GM18526 (cell line): ENCODE data around the gene STAG3.
"Not testable (repeated sequence)": the region's sequence is repeated elsewhere in the genome, so short reads cannot be mapped to it uniquely, and the experiment has no call there.

ENCODE experiments used
- POLR2A ChIP-seq: IDR thresholded peaks from 3 replicates; pipeline ENCODE4 v1.6.1; 2011; ENCODE audit not compliant: insufficient read length; ENCODE audit errors: extremely low read depth

STAG3 gene

DNA sequence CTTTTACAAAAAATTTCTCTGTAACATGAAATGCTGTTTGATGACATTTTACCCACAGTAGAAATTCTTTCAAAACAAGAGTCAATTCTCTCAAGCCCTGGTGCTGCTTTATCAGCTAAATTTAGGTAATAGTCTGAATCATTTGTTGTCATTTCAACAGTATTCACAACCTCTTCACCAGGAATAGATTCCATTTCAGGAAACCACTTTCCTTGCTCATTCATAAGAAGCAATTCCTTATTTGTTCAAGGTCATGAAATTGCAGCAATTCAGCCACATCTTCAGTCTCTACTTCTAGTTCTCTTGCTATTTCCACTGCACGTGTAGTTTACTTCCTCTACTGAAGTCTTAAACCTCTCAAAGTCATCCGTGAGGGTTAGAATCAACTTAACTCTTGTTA, 14.1 kb downstream of the STAG3 start:
- TF ChIP-seq POLR2A = no peak

DNA sequence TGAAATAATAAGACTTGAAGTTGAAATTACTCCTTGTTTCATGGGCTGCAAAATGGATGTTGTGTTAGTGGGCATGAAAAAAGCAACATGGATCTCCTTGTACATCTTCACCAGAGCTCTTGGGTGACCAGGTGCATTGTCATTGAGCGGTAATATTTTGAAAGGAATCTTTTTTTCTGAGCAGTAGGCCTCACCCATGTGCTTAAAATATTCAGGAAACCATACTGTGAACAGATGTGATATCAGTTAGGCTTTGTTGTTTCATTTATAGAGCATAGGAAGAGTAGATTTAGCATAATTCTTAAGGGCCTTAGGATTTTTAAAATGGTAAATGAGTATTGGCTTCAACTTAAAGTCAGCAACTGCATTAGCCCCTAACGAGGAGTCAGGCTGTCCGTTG, 15.3 kb downstream of the STAG3 start:
- TF ChIP-seq POLR2A = no peak

DNA sequence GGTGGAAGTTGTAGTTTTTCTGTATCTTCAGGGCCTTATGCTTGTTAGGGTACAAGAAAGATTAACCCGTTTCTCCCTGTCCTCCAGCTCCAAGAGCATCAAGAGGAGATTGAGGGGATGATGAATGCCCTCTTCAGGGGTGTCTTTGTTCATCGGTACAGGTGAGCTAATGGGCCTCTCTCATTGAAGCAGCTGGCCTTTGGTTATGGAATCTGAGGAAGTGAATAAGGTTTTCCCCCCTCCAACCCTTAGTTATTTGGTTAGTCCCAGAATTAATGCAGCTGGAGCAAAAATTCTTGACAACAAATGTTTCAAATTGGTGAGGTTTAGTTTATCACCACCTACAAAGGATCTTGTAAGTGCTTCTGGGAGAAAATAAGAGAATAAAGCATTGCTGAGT, 17.5 kb downstream of the STAG3 start:
- no peak for TF ChIP-seq POLR2A

DNA sequence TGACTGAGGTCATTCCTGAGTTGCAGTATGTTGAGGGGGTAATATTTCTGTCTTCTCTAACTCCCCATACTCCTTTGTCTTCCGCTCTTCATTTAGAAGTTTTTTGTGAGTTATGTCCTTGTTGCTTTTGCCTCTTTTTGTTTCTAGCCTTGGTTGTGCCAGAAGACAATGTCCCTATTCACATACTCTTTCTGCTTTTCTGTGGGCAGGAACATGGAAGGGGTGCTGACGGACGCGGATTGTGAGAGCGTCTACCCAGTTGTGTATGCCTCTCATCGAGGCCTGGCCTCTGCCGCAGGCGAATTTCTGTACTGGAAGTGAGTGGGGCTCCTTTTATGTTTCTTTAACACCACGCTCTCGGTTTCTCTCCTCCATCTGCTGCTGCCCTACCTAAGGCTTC, 20.5 kb downstream of the STAG3 start:
- TF ChIP-seq POLR2A = no peak

DNA sequence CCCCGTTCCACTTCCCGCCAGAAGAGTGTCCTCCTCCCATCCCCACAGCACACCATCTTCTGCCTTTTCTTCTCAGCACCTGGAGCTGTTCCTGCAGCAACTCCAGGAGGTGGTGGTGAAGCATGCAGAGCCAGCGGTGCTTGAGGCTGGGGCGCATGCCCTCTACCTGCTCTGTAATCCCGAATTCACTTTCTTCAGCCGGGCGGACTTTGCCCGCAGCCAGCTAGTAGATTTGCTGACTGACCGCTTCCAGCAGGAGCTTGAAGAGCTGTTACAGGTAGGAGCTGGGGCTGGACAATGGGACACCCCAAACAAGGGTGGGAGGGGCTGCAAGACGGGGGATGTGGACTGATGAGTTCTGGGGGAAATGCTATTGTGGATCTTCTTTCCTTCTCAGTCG, 23.0 kb downstream of the STAG3 start:
- TF ChIP-seq POLR2A = no peak

DNA sequence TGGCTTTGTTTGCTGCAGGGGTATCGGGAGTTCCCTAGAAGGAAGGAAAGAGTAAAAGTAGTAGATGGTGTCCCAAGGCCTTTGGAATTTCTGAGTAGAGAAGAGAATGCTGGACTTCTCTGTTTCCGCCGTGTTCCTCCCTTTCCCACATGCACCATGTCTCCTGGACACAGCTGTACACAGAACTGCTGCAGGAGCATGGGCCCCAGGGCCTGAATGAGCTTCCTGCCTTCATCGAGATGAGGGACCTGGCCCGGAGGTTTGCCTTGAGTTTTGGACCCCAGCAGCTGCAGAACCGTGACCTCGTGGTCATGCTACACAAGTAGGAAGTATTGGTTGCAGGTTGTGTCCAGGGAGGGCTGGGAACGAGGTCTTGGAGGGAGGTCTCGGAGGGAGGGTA, 26.7 kb downstream of the STAG3 start:
- no peak for TF ChIP-seq POLR2A

DNA sequence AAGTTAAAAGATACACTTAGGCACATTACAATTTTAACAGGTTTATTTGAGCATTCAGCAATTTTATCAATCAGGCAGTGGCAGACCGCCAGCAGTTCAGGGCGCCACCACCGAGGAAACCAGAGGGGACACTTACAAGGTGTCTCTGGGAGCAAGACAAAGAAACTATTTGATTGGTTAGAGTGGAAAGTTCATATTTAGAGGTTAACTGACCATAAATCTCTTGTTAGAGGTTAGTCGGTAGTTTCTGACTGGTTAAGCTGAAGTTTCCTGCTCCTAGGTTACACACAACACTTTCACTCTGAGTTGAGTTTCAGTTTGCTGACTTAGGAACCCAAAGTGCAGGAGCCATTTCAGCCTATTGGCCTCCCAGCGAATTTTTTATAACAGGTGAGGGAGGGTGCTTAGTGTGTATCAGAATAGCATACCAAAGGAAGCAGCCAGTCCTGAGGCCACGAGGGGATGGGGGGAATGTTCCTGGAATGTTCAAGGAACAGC, 31.2 kb downstream of the STAG3 start:
- no peak for TF ChIP-seq POLR2A

DNA sequence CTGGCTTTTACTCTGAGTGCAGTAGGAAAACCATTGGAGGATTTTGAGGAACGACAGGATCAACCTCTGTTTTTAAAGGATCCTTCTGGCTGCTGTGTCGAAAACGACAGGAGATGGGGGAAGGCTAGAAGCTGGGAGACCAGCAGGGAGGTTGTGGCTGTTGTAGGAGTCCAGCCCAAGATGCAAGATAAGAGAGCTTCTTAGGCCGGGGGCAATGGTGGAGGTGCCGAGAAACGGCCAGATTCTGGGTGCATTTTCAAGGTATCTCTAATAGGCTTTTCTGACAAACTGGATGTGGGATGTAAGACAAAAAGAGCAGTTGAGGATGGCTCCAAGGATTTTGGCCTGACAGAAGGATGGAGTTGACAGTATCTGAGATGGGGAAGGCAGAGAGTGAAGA, 31.8 kb downstream of the STAG3 start:
- TF ChIP-seq POLR2A = no peak

DNA sequence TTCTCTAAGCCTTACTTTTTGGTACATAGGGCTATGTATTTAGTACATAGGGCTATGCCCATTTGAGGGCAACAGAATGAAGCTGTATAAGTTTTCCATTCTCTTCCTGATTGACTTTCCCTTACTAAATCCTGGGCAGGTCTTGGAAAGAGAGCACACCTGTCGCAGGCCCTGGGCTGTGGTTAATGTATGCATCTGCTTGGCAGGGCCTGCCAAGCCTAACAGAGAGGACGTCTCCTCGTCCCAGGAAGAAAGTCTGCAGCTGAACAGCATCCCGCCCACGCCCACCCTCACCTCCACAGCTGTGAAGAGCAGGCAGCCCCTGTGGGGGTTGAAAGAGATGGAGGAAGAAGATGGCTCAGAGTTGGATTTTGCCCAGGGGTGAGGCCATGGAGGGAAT, 33.1 kb downstream of the STAG3 start:
- TF ChIP-seq POLR2A = no peak

DNA sequence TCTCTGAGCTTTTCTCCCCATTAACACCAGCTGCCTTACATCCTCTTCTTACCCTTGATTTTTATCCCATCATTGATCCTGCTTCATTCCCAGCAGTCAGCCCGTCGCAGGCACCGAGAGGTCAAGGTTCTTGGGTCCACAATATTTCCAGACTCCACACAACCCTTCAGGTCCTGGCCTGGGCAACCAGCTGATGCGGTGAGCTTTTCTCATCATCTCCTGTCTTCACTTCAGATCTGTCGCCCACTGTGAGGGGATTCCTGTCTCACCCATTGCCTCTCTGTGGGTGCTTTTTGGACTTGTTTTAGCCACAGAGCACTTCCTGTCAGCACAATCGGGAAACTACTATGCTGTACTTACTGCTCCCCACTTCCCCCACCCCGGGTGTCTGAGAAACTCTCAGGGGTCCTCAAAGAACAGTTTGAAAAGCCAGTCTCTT, 33.6 kb downstream of the STAG3 start:
- no peak for TF ChIP-seq POLR2A

DNA sequence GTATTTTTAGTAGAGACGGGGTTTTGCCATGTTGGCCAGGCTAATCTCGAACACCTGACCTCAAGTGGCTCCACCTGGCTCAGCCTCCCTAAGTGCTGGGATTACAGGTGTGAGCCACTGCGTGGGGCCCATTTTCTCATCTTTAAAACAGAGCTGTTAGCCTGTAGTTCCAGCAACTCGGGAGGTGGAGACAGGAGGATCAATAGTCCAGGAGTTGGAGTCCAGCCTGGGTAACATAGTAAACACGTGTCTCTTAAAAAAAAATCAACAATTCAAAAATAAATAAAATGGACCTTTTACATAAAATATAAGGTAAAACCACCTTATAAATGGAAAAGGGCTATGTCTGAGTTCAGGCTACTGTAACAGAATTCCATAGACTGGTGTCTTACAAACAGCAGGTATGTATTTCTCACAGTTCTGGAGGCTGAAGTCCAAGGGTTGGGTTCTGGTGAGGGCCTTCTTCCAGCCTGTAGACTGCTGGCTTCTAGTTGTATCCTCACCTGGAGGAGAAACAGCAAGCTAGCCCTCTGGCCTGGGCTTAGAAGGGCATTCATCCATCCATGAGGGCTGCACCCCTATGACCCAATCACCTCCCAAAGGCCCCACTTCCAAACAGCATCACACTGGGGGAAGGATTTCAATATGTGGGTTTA, 35.0 kb downstream of the STAG3 start:
- no peak for TF ChIP-seq POLR2A

DNA sequence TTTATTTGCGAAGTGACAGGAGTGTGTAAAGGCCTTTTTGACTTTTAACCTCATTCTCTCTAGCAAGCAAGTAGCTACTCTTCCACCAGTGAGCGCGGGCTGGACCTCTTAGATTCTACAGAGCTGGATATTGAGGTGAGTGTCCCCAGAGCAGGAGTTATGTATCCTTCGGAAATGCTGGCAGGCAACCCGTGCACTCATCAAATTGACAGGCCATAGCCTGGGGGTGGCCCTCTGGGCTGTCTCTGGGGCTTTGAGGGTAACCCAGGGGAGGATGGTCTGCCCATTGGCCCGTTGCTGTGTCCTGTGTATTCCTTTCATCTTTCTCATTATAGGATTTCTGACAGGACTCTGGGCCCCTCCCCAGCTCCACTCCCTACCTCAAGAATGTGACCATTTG, 36.0 kb downstream of the STAG3 start:
- no peak for TF ChIP-seq POLR2A

DNA sequence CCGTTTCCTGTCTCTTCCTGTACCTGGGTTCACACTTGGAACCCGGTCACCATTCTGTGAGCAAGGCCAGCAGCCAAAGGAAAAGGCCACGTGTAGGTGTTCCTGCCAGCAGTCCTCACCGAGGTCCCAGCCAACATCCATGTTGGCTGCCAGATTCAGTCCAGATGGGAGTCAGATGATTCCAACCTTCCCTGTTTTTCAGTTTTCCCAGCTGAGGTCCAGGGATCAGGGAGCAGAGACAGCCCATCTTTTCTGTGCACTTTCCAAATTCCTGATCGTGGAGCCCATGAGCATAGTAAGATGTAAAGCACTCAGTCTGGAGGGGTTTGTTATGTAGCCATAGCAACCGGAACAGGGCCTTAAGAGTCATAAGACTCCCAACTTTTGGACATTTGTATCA, 38.2 kb downstream of the STAG3 start:
- TF ChIP-seq POLR2A = no peak

DNA sequence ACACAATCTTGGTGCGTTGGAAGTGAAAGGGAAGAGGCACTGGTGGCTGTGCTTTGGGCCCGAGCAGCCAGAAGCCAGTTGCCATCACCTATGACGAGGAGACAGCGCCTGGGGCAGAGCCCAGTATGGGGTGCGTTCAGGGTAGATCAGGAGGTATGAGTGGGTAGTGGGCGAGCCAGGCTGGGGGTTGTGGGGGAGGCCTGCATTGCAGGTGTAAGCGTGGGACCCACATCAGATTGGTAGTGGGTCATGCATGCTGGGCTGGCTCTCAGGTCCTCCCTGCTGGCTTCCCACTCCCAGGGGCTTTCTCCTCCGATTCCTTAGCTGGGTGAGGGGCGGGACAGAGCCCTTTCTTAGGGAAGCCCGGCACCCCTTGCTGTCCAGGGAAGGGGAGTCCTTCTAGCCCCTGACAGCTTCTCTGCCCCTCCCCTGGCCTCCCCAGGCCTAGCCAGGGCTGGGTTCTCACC, 41.6 kb downstream of the STAG3 start:
- TF ChIP-seq POLR2A = no peak

DNA sequence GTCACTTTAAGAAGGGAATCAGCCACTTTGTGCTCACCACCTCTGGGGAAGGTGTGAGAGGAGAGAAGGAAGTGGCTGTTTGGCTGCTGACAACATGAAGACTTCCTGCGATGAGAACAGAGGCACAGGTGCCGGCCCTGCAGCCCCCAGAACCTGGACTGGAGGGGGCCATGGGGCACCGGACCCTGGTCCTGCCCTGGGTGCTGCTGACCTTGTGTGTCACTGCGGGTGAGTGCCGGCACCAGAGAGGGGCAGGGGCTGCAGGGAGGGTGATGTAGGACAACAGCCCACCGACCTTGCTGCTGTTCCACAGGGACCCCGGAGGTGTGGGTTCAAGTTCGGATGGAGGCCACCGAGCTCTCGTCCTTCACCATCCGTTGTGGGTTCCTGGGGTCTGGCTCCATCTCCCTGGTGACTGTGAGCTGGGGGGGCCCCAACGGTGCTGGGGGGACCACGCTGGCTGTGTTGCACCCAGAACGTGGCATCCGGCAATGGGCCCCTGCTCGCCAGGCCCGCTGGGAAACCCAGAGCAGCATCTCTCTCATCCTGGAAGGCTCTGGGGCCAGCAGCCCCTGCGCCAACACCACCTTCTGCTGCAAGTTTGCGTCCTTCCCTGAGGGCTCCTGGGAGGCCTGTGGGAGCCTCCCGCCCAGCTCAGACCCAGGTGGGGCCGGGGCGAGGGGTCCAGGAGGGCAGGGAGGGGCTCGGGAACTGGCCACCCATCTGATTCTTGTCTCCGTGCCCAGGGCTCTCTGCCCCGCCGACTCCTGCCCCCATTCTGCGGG, 42.3 kb downstream of the STAG3 start, which contains the start of gene PVRIG:
Gene PVRIG, plus strand, starts transcription at position 149 of the 785 bp plus-strand sequence. Its CDS starts 22 bp downstream, at position 171.
- not testable (repeated sequence) for TF ChIP-seq POLR2A

DNA sequence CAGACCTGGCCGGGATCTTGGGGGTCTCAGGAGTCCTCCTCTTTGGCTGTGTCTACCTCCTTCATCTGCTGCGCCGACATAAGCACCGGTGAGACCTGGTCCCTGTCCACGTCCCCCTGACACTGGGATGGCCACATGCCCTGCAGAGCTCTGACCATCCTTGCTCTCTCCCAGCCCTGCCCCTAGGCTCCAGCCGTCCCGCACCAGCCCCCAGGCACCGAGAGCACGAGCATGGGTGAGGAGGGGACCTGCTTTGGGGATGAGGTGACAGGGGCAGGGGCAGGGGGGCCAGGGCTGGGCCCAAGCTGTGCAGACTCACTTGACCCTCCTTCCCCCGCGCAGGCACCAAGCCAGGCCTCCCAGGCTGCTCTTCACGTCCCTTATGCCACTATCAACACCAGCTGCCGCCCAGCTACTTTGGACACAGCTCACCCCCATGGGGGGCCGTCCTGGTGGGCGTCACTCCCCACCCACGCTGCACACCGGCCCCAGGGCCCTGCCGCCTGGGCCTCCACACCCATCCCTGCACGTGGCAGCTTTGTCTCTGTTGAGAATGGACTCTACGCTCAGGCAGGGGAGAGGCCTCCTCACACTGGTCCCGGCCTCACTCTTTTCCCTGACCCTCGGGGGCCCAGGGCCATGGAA, 43.0 kb downstream of the STAG3 start:
- no peak for TF ChIP-seq POLR2A
